AG04450 (cell line): ENCODE results near the gene TAF6. TPM values are rescaled to one million over a fixed set of nuclear protein-coding genes. Genes with fewer than 3 reads are reported as not detected.

ENCODE experiments used
- CTCF ChIA-PET: fragments of 300-600, 350-600 bp; formaldehyde crosslinking; extraction: SDS; loops from one replicate; lab custom pipeline; 2022; ENCODE audit warnings: antibody characterized with exemption, inconsistent platforms; lab: Charles Lee
- POLR2A ChIA-PET: fragments of 350-600 bp; formaldehyde crosslinking; extraction: SDS; loops from one replicate; lab custom pipeline; 2021; ENCODE audit warnings: antibody characterized with exemption, inconsistent platforms; lab: Yijun Ruan, JAX
- DNase-seq: peaks from one replicate; pipeline ENCODE4 v3.0.0-alpha.2; 2011; ENCODE audit warnings: low read depth, low spot score
- H3K27ac ChIP-seq: one replicate; pipeline ENCODE4 v1.5.1; 2012; ENCODE audit warnings: low read depth, low read length, control low read depth
- H3K27me3 ChIP-seq: one replicate; pipeline ENCODE4 v1.6.0; 2012; ENCODE audit warnings: low read length; ENCODE audit not compliant: control insufficient read depth, insufficient read depth
- H3K4me3 ChIP-seq: 2 replicates; pipeline ENCODE4 v1.5.1; 2011; ENCODE audit warnings: mild to moderate bottlenecking, low read depth, low read length, control low read depth
- H3K9me3 ChIP-seq: 2 replicates; pipeline ENCODE4 v1.5.1; 2012; ENCODE audit warnings: low read length; ENCODE audit not compliant: control insufficient read depth, insufficient read depth
- polyA plus RNA-seq: library from polyadenylated mRNA; depleted of rRNA; stranded (reverse); fragments of >200 nt; gene quantifications from 2 replicates; pipeline ENCODE4 v1.2.3, GENCODE V29; 2011
- TF ChIP-seq, protein P1 (sequence below): IDR thresholded peaks from 2 replicates; pipeline ENCODE4 v1.5.1; 2011; ENCODE audit warnings: low read depth, low read length, control low read depth, inconsistent platforms

TAF6 gene
- polyA plus RNA-seq, 1 experiment, result 28.2 TPM

DNA sequence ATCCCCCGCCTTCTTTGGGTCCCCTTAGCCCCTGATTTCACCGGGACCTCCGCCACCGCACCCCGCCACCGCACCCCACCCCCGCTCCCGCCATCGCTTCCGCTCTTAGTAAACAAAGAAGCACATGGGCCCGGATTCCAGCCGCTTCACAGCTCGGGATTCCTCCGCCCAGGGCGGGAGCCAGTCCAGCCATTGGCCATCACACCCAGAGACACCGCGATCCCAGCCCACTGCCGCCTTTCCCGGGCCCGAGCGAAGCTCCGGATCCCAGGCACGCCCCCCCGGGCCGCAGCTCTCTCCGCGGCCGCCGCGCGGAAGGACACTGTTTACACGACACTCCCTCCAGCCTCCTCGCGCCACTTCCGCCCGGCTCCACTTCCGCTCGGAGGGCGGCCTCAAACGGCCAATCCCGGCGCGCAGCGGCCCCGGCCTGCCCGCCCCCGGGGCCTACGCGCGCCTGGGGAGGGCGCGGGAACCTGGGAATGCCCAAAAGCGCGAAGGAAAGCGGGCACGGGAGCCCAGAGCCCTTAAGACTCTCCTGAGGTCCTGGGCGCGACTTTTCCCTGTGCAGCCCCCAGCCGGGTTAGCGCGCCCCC, 18.6 kb downstream of the TAF6 start:
- ChIA-PET CTCF (interaction anchor here (1.3 to 2.4 kb wide), 3 partner anchors 18 to 187 kb away, joined by 3 to 13 read pairs (median 5); no protein-coding TSS in a partner anchor), POLR2A (interaction anchor here (0.6 to 4.8 kb wide), 9 partner anchors 12 to 328 kb away, joined by 3 to 67 read pairs (median 5); partner anchors contain the start of genes COPS6, MBLAC1 and ZCWPW1)
- H3K27ac ChIP-seq, result peak overlapping the region; percentile 65
- DNase-seq, result peak; percentile 97
- peak overlapping the region; percentile 77 for H3K4me3 ChIP-seq
- no peaks in the 10 kb centered on the region for H3K27me3 ChIP-seq
- H3K9me3 ChIP-seq, result peaks cover 2% of the 10 kb centered on the region; the same call in 1 of the 2 replicates
- TF ChIP-seq, protein P1, sequence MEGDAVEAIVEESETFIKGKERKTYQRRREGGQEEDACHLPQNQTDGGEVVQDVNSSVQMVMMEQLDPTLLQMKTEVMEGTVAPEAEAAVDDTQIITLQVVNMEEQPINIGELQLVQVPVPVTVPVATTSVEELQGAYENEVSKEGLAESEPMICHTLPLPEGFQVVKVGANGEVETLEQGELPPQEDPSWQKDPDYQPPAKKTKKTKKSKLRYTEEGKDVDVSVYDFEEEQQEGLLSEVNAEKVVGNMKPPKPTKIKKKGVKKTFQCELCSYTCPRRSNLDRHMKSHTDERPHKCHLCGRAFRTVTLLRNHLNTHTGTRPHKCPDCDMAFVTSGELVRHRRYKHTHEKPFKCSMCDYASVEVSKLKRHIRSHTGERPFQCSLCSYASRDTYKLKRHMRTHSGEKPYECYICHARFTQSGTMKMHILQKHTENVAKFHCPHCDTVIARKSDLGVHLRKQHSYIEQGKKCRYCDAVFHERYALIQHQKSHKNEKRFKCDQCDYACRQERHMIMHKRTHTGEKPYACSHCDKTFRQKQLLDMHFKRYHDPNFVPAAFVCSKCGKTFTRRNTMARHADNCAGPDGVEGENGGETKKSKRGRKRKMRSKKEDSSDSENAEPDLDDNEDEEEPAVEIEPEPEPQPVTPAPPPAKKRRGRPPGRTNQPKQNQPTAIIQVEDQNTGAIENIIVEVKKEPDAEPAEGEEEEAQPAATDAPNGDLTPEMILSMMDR, result no peak

GRCh38 chr7:100099452-100099851, 19.7 kb downstream of the TAF6 start:
- CTCF ChIA-PET, result no interaction called here
- TF ChIP-seq, protein P1, result no peak
- Histone ChIP-seq H3K4me3 (peak overlapping the region; percentile 77), H3K9me3 (peaks cover 2% of the 10 kb centered on the region; the same call in 1 of the 2 replicates), H3K27me3 (no peaks in the 10 kb centered on the region), H3K27ac (no peak overlapping the region)
- POLR2A ChIA-PET, result interaction anchor here (2.3 to 4.8 kb wide), 2 partner anchors 10 to 27 kb away, joined by 12 to 67 read pairs; partner anchors contain the start of genes COPS6 and MBLAC1
- DNase-seq, result no peak

DNA sequence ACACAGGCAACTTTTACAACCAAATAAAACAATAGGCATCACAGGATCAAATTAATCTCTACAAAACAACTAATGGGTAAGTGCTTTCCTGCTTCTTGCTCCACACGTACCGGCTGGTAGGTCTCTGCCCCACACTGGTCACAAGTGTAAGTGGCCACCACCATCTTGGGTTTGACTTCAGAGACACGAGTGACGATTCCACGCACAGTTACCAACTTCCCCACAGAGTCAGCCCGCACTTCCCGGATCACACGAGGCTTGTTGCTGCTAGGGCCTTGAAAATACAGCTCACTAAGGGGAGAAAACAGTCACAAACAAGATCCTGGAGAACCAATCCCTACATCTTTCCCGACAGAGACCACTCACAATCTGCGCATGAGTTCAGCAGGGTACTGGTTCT, 20.2 kb downstream of the TAF6 start:
- Histone ChIP-seq H3K9me3 (peaks cover 2% of the 10 kb centered on the region; the same call in 1 of the 2 replicates), H3K27me3 (no peaks in the 10 kb centered on the region), H3K4me3 (peak overlapping the region; percentile 17; the same call in 1 of the 2 replicates), H3K27ac (no peak overlapping the region)
- no peak for DNase-seq
- ChIA-PET POLR2A (interaction anchor here (4.8 kb wide), 1 partner anchor 10 kb away, joined by 67 read pairs; the partner anchor contains the start of gene COPS6), CTCF (no interaction called here)
- TF ChIP-seq, protein P1, result no peak

DNA sequence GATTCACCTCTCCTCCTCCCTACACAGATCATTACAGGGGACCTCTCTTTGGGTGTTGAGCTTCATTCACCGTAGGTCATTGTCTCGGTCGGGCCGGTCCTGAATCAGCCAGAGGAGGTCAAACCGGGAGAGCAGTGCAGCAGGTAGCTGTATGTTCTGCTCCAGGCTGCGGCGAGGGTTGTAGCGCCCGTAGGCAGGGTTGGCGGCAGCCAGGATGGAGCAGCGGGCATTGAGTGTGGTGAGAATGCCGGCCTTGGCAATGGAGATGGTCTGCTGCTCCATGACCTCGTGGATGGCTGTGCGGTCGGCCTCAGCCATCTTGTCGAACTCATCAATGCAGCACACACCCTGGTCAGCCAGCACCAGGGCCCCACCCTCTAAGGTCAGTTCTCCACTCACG, 23.5 kb downstream of the TAF6 start:
- no peaks in the 10 kb centered on the region for H3K27me3 ChIP-seq
- no peak overlapping the region for H3K27ac ChIP-seq
- ChIA-PET POLR2A (interaction anchor here (1.1 kb wide), 1 partner anchor 8 kb away, joined by 6 read pairs; no protein-coding TSS in a partner anchor), CTCF (no interaction called here)
- no peaks in the 10 kb centered on the region for H3K9me3 ChIP-seq
- no peak overlapping the region for H3K4me3 ChIP-seq
- TF ChIP-seq, protein P1, result no peak
- DNase-seq, result no peak

DNA sequence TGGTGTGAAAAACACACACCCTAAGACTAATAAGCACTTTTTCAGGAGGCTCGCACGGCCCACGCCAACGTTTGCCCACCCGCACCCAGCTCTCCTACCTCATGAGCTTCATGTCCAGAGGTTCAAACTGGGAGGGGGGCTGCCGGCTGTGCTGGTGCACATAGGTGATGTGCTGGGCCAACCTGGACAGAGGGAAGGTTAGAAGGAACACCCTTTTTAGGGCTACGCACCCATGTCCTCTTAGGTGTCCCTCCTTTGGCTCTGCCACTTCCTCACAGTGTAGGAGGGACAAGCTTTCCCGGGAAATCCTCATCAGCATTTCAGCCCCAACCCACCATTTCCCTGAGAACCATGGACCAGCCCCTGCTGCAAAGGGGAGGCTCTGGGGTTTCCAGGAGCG, 23.9 kb downstream of the TAF6 start:
- Histone ChIP-seq H3K4me3 (no peak overlapping the region), H3K9me3 (no peaks in the 10 kb centered on the region), H3K27me3 (no peaks in the 10 kb centered on the region), H3K27ac (no peak overlapping the region)
- ChIA-PET POLR2A (interaction anchor here (1.1 kb wide), 1 partner anchor 8 kb away, joined by 6 read pairs; no protein-coding TSS in a partner anchor), CTCF (no interaction called here)
- no peak for DNase-seq
- TF ChIP-seq, protein P1, result no peak
